Mesendoderm (in vitro differentiated cells): Measurements from ENCODE around the gene CRYGB.
A peak's percentile ranks its signal among the peaks of the same experiment; 100 is the strongest.

Experiments
- DNase-seq: peaks from one replicate; pipeline ENCODE4 v3.0.0; 2013
- H2AK5ac ChIP-seq: 2 replicates; pipeline ENCODE4 v1.6.1; 2013; ENCODE audit warnings: low read length, inconsistent platforms
- H2BK120ac ChIP-seq: 2 replicates; pipeline ENCODE4 v1.6.1; 2013; ENCODE audit warnings: low read depth, mild to moderate bottlenecking, low read length, moderate library complexity, mixed read lengths
- H2BK15ac ChIP-seq: replicated peaks from 2 replicates; pipeline ENCODE4 v1.6.1; 2013; ENCODE audit warnings: low read depth, mild to moderate bottlenecking, moderate library complexity
- H2BK5ac ChIP-seq: 2 replicates; pipeline ENCODE4 v1.6.1; 2013; ENCODE audit warnings: low read length, inconsistent platforms
- H3K18ac ChIP-seq: 2 replicates; pipeline ENCODE4 v1.6.1; 2013; ENCODE audit warnings: mild to moderate bottlenecking, low read length, mixed read lengths
- H3K23ac ChIP-seq: one replicate; pipeline ENCODE4 v1.6.1; 2013; ENCODE audit warnings: low read length
- H3K27ac ChIP-seq: 2 replicates; pipeline ENCODE4 v1.5.1; 2013; ENCODE audit warnings: low read depth, mild to moderate bottlenecking, inconsistent platforms, low read length, moderate library complexity
- H3K27me3 ChIP-seq: 2 replicates; pipeline ENCODE4 v1.6.1; 2013; ENCODE audit warnings: low read length, control low read depth, mild to moderate bottlenecking, inconsistent platforms; ENCODE audit not compliant: insufficient read depth, poor library complexity
- H3K36me3 ChIP-seq: 2 replicates; pipeline ENCODE4 v1.6.1; 2013; ENCODE audit warnings: low read length, inconsistent platforms; ENCODE audit not compliant: control insufficient read depth, insufficient read depth
- H3K4ac ChIP-seq: one replicate; pipeline ENCODE4 v1.6.1; 2013; ENCODE audit warnings: low read depth, mild to moderate bottlenecking, low read length, moderate library complexity
- H3K4me1 ChIP-seq: 2 replicates; pipeline ENCODE4 v1.6.1; 2013; ENCODE audit warnings: low read depth, low read length, inconsistent platforms; ENCODE audit not compliant: control insufficient read depth
- H3K4me2 ChIP-seq: 2 replicates; pipeline ENCODE4 v1.6.1; 2013; ENCODE audit warnings: low read length
- H3K4me3 ChIP-seq: 2 replicates; pipeline ENCODE4 v1.5.1; 2013; ENCODE audit warnings: mild to moderate bottlenecking, low read length
- H3K56ac ChIP-seq: one replicate; pipeline ENCODE4 v1.6.1; 2013; ENCODE audit warnings: low read length
- H3K79me1 ChIP-seq: 2 replicates; pipeline ENCODE4 v1.6.1; 2013; ENCODE audit warnings: low read length, inconsistent platforms
- H3K79me2 ChIP-seq: 2 replicates; pipeline ENCODE4 v1.6.1; 2013; ENCODE audit warnings: mild to moderate bottlenecking, low read length; ENCODE audit not compliant: control insufficient read depth, insufficient read depth
- H3K9ac ChIP-seq: 2 replicates; pipeline ENCODE4 v1.6.1; 2013; ENCODE audit warnings: low read length, inconsistent platforms
- H4K5ac ChIP-seq: one replicate; pipeline ENCODE4 v1.6.1; 2013; ENCODE audit warnings: low read length
- H4K8ac ChIP-seq: one replicate; pipeline ENCODE4 v1.6.1; 2013; ENCODE audit warnings: low read depth, mild to moderate bottlenecking, control low read depth, low read length, moderate library complexity
- WGBS: extraction: QIAGEN DNeasy Blood & Tissue Kit; methylation state at CpG from one replicate; pipeline ENCODE4 v1.1.7; 2013; ENCODE audit warnings: low lambda C conversion rate, missing lambda C conversion rate; ENCODE audit not compliant: insufficient coverage; ENCODE audit errors: extremely low coverage; 5-methylcytosine and 5-hydroxymethylcytosine counted together

The CRYGB gene

DNA sequence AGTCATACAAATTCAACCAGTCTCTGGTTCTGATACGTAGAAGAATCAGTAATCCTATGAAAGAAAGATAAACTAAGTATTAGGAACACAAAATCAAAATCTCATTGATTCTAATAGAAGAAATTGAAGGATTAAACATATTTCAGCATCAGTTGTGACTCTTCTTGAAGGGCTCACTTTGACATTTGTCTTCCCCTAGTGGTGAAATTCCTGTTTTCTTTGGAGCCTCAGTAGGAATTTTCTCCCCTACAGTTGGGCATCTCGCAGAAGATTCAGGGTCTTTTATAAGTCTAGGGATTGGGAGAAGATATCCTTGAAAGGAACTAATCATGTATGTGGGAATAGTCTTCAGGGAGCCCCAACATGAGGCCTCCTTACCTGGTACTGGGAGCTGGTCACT, 2.8 kb upstream of the CRYGB start:
- Histone ChIP-seq H2AK5ac (no peak overlapping the region), H3K4me3 (no peak overlapping the region), H4K8ac (no peak overlapping the region), H3K27ac (no peak overlapping the region), H3K4me2 (no peak overlapping the region), H3K18ac (no peak overlapping the region), H3K79me2 (no peaks in the 10 kb centered on the region), H3K23ac (no peak overlapping the region), H3K27me3 (no peaks in the 10 kb centered on the region), H3K4ac (no peak overlapping the region), H2BK15ac (no peak overlapping the region), H3K4me1 (peaks cover 2% of the 10 kb centered on the region), H2BK5ac (no peak overlapping the region), H3K56ac (no peak overlapping the region), H3K36me3 (no peaks in the 10 kb centered on the region), H3K9ac (no peak overlapping the region), H4K5ac (no peak overlapping the region), H3K79me1 (no peaks in the 10 kb centered on the region), H2BK120ac (no peak overlapping the region)
- no CpG with 5 or more reads among the region's 2 CpGs for WGBS
- peak; percentile 41 for DNase-seq

DNA sequence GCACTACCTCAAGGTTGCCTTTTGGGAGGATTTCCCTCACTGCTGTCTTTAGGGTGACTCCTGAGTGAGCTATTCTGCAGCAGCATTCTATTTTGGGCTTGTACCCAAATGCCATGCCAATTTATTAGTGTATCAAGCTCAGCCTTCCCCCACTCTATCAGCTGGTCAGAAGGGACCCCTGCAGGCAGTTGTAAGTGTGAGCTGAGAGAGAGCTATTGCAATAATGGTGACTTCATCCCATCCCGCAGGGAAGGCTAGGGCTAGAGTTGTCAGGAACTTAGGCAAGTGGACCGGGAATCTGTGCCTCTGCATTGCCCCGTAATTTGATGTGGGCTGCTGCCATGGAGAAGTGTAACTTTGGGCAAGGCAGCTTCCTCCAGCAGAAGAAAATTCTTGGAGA, 1.8 kb upstream of the CRYGB start:
- H3K79me2 ChIP-seq, result no peaks in the 10 kb centered on the region
- no peak overlapping the region for H3K4me3 ChIP-seq
- H3K27me3 ChIP-seq, result no peaks in the 10 kb centered on the region
- H4K8ac ChIP-seq, result no peak overlapping the region
- H3K18ac ChIP-seq, result no peak overlapping the region
- no peaks in the 10 kb centered on the region for H3K36me3 ChIP-seq
- no peak overlapping the region for H3K23ac ChIP-seq
- no peak overlapping the region for H3K4ac ChIP-seq
- no peak overlapping the region for H3K9ac ChIP-seq
- peaks cover 3% of the 10 kb centered on the region for H3K4me1 ChIP-seq
- no peak overlapping the region for H2AK5ac ChIP-seq
- H3K79me1 ChIP-seq, result no peaks in the 10 kb centered on the region
- WGBS, result no CpG with 5 or more reads among the region's 3 CpGs
- DNase-seq, result peak; percentile 67
- no peak overlapping the region for H4K5ac ChIP-seq
- no peak overlapping the region for H2BK120ac ChIP-seq
- H2BK5ac ChIP-seq, result no peak overlapping the region
- H3K27ac ChIP-seq, result no peak overlapping the region
- H3K4me2 ChIP-seq, result no peak overlapping the region
- no peak overlapping the region for H2BK15ac ChIP-seq
- H3K56ac ChIP-seq, result no peak overlapping the region

DNA sequence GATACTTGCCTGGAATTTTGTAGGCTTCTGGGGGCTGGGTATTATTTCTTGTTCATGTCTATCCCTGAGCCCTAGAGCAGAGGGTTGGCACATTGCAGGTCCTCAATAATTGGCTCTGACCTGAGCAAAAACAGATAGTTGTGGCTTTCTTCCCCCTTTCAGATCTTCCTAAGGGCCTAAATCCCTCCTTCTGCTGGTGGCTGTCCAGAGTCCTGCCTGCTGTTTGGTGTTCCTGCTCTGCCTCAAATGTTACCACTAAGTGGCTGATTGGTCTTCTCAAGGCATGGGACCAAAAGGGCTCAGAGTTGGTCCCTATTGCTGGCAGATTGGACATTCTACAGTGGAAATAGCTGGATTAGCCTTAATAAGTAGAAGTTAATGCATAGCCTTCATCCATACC, 1.1 kb upstream of the CRYGB start:
- Histone ChIP-seq H3K9ac (no peak overlapping the region), H2BK15ac (no peak overlapping the region), H4K8ac (no peak overlapping the region), H3K56ac (no peak overlapping the region), H2BK120ac (no peak overlapping the region), H3K36me3 (no peaks in the 10 kb centered on the region), H3K4ac (no peak overlapping the region), H2AK5ac (peak overlapping the region; percentile 68), H3K27me3 (no peaks in the 10 kb centered on the region), H3K4me2 (no peak overlapping the region), H3K79me2 (no peaks in the 10 kb centered on the region), H2BK5ac (peak overlapping the region; percentile 35), H3K79me1 (no peaks in the 10 kb centered on the region), H3K4me1 (peaks cover 6% of the 10 kb centered on the region), H3K4me3 (no peak overlapping the region), H4K5ac (no peak overlapping the region), H3K23ac (no peak overlapping the region), H3K18ac (no peak overlapping the region), H3K27ac (no peak overlapping the region)
- DNase-seq, result peak; percentile 28

DNA sequence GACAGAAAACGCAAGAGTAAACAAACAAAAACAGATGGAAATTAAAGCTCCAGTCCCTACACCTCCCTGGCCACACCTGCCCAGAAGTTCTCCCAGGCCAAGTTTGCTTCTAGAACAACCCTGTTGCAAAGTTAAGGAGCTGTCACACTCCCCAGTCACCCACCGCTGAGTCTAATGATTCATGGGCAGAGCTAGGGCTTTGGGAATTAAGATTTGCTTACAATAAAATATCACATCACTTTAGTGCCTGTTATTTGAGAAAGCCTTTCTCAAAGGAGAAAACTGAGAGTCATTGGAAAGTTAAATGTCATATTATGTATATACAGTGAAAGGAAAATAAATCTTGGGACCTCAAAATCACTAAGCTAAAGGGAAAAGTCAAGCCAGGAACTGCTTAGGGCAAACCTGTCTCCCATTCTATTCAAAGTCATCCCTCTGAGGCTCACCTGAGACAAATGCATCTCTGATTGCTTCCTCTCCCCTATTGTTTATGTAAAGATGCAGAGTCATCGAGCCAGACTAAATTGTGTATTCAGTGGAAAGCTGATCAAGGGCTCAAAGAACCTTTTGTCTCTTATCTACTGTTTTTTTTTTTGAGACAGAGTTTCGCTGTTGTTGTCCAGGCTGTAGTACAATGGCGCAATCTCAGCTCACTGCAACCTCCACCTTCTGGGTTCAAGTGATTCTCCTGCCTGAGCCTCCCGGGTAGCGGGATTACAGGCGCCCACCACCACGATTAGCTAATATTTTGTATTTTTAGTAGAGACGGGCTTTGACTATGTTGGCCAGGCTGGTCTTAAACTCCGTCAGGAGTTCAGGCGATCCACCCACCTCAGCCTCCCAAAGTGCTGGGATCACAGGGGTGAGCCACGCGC, 2.8 kb downstream of the CRYGB start:
- Histone ChIP-seq H3K4me1 (peaks cover 6% of the 10 kb centered on the region), H3K4me2 (no peak overlapping the region), H2BK15ac (no peak overlapping the region), H2BK120ac (peak overlapping the region; percentile 75), H3K36me3 (no peaks in the 10 kb centered on the region), H3K56ac (peak overlapping the region; percentile 86), H3K27ac (peak overlapping the region; percentile 94), H3K18ac (peak overlapping the region; percentile 93), H3K23ac (no peak overlapping the region), H4K5ac (no peak overlapping the region), H3K79me1 (no peaks in the 10 kb centered on the region), H2BK5ac (peak overlapping the region; percentile 99), H3K9ac (peak overlapping the region; percentile 23), H4K8ac (no peak overlapping the region), H3K27me3 (no peaks in the 10 kb centered on the region), H3K4ac (peak overlapping the region; percentile 48), H3K4me3 (no peak overlapping the region), H2AK5ac (peak overlapping the region; percentile 95), H3K79me2 (no peaks in the 10 kb centered on the region)
- DNase-seq, result peak; percentile 97
- no CpG with 5 or more reads among the region's 14 CpGs for WGBS

DNA sequence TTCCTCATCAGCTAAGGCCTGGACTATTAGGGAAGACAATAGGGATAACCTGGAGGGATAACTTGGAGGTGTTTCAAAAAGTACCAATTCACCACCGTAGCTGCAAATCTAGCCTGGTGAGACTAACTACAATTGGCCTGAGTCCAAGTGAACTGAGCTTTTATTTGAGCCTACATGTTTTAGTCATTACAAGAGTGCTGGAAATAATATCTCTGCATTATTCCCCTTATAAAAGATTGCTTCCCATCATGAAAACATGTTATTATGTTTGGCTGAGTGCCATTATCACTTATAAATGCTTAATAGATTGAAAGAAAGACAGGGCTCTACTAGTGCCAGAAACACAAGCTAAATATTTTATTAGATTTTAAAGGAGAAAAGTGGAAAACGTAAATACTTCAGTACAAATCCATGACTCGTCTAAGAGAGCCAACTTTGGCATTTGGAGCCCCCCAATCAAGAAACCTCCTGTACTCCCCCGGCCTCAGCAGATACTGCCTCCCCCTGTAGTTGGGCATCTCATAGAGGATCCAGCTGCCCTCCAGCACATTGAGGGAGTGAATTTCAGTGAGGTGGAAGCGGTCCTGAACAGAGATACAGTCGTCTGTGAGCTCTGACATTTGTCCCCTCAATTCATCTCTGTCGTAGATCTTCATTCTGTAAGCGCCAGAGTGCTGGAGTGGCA, 3.6 kb downstream of the CRYGB start:
- no peak for DNase-seq

More for the DNA sequence above, 3.6 kb downstream of the CRYGB start:
- no peak overlapping the region for H3K4me2 ChIP-seq
- no peaks in the 10 kb centered on the region for H3K79me1 ChIP-seq
- peak overlapping the region; percentile 23 for H3K9ac ChIP-seq
- H2BK15ac ChIP-seq, result no peak overlapping the region
- no peaks in the 10 kb centered on the region for H3K79me2 ChIP-seq
- peak overlapping the region; percentile 28 for H3K4ac ChIP-seq
- peak overlapping the region; percentile 94 for H3K27ac ChIP-seq
- H2AK5ac ChIP-seq, result peak overlapping the region; percentile 95
- peaks cover 5% of the 10 kb centered on the region for H3K4me1 ChIP-seq
- no CpG with 5 or more reads among the region's 8 CpGs for WGBS
- H3K27me3 ChIP-seq, result no peaks in the 10 kb centered on the region
- H3K36me3 ChIP-seq, result no peaks in the 10 kb centered on the region
- no peak overlapping the region for H4K8ac ChIP-seq
- no peak overlapping the region for H4K5ac ChIP-seq
- H3K4me3 ChIP-seq, result no peak overlapping the region
- H2BK5ac ChIP-seq, result peak overlapping the region; percentile 99
- H3K56ac ChIP-seq, result peak overlapping the region; percentile 86
- H3K23ac ChIP-seq, result no peak overlapping the region
- peak overlapping the region; percentile 46 for H2BK120ac ChIP-seq
- H3K18ac ChIP-seq, result peak overlapping the region; percentile 93
